ENCODE data around the gene THEMIS2.

GRCh38 chr1:27868556-27868931 is 3.8 kb upstream of the THEMIS2 start:
- no peak for TF ChIP-seq CTCF (IDR thresholded peaks at IDR 0.05)
- TF ChIP-seq POLR2A (IDR thresholded peaks at IDR 0.05): no peak
